ENCODE measurements around the gene NEDD1. TPM values are rescaled to one million over a fixed set of nuclear protein-coding genes. Genes with fewer than 3 reads are reported as not detected.

NEDD1 gene
- total RNA-seq, 1 experiment from 2014 or later: 42.7 TPM

- no peaks in the 10 kb centered on the region for H3K9me3 ChIP-seq (ENCODE audit: low read depth, low read length, poor library complexity, severe bottlenecking)
- intact Hi-C loops (cut with micrococcal nuclease; ENCODE audit: unreplicated experiment): no loop called here
- no peak overlapping the region for H3K27ac ChIP-seq (ENCODE audit: low read depth, low read length, poor library complexity, severe bottlenecking)
- H3K4me3 ChIP-seq (ENCODE audit: low read depth, low read length, poor library complexity, severe bottlenecking): no peak overlapping the region
- no TSS peak for BruUV-seq (replicated peaks)
- ChIA-PET POLR2A (ENCODE audit: low non-redundant PET) (no interaction called here), CTCF (no interaction called here)
- peaks cover 8% of the 10 kb centered on the region for H3K4me1 ChIP-seq (ENCODE audit: insufficient read depth, low read length, poor library complexity, severe bottlenecking)
- peaks cover 5% of the 10 kb centered on the region for H3K36me3 ChIP-seq (ENCODE audit: insufficient read depth, low read length, poor library complexity, severe bottlenecking)
- no peak for TF ChIP-seq EZH2 (IDR thresholded peaks at IDR 0.05; ENCODE audit: borderline replicate concordance, low read depth, low read length, poor library complexity, severe bottlenecking)
- TF ChIP-seq CTCF (conservative IDR thresholded peaks at IDR 0.05; ENCODE audit: low read depth, low read length): no peak
- no peaks in the 10 kb centered on the region for H3K27me3 ChIP-seq (replicated peaks; ENCODE audit: insufficient read depth, low read depth, low read length, poor library complexity)
- no peak for DNase-seq (ENCODE audit: low spot score)
Measured at GRCh38 chr12:96912943-96913342, 5.9 kb downstream of the NEDD1 start.

GRCh38 chr12:96919510-96920210 lies 12.6 kb downstream of the NEDD1 start:
- POLR2A ChIA-PET (ENCODE audit: low non-redundant PET): no interaction called here
- TF ChIP-seq CTCF (conservative IDR thresholded peaks at IDR 0.05; ENCODE audit: low read depth, low read length) (no peak), EZH2 (IDR thresholded peaks at IDR 0.05; ENCODE audit: borderline replicate concordance, low read depth, low read length, poor library complexity, severe bottlenecking) (no peak)
- no peaks in the 10 kb centered on the region for H3K4me1 ChIP-seq (ENCODE audit: insufficient read depth, low read length, poor library complexity, severe bottlenecking)
- no TSS peak for BruUV-seq (replicated peaks)
- no peak overlapping the region for H3K4me3 ChIP-seq (ENCODE audit: low read depth, low read length, poor library complexity, severe bottlenecking)
- H3K27me3 ChIP-seq (replicated peaks; ENCODE audit: insufficient read depth, low read depth, low read length, poor library complexity): no peaks in the 10 kb centered on the region
- peaks cover 13% of the 10 kb centered on the region for H3K36me3 ChIP-seq (ENCODE audit: insufficient read depth, low read length, poor library complexity, severe bottlenecking)
- intact Hi-C loops (cut with micrococcal nuclease; ENCODE audit: unreplicated experiment): no loop called here
- DNase-seq (ENCODE audit: low spot score): no peak
- no peaks in the 10 kb centered on the region for H3K9me3 ChIP-seq (ENCODE audit: low read depth, low read length, poor library complexity, severe bottlenecking)
- no peak overlapping the region for H3K27ac ChIP-seq (ENCODE audit: low read depth, low read length, poor library complexity, severe bottlenecking)
- CTCF ChIA-PET: no interaction called here

DNA sequence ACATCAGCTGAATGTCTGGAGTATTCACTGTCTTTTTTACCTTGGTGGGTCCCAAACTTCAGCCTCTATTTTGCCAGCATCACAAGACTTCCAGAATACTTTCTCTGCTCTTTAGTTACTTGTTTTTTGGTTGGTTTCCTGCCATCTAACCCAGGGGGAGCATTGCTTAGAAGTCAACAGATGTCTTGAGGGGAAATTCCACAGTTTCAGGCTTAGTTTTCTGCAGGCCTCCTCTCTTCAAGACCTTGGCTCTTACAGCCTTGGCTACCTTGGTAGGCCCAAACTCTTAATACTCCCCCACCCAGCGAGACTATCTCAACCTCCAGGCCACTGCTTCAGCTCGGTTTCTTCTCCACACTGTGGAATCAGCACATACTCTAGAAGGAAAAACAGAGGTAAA lies 41.7 kb downstream of the NEDD1 start:
- H3K9me3 ChIP-seq (ENCODE audit: low read depth, low read length, poor library complexity, severe bottlenecking): no peaks in the 10 kb centered on the region
- no TSS peak for BruUV-seq (replicated peaks)
- H3K4me3 ChIP-seq (ENCODE audit: low read depth, low read length, poor library complexity, severe bottlenecking): no peak overlapping the region
- peaks cover 11% of the 10 kb centered on the region for H3K36me3 ChIP-seq (ENCODE audit: insufficient read depth, low read length, poor library complexity, severe bottlenecking)
- no peaks in the 10 kb centered on the region for H3K4me1 ChIP-seq (ENCODE audit: insufficient read depth, low read length, poor library complexity, severe bottlenecking)
- H3K27ac ChIP-seq (ENCODE audit: low read depth, low read length, poor library complexity, severe bottlenecking): no peak overlapping the region
- no peaks in the 10 kb centered on the region for H3K27me3 ChIP-seq (replicated peaks; ENCODE audit: insufficient read depth, low read depth, low read length, poor library complexity)
- ChIA-PET POLR2A (ENCODE audit: low non-redundant PET) (no interaction called here), CTCF (no interaction called here)
- DNase-seq (ENCODE audit: low spot score): no peak
- TF ChIP-seq CTCF (conservative IDR thresholded peaks at IDR 0.05; ENCODE audit: low read depth, low read length): no peak
- no peak for TF ChIP-seq EZH2 (IDR thresholded peaks at IDR 0.05; ENCODE audit: borderline replicate concordance, low read depth, low read length, poor library complexity, severe bottlenecking)
- intact Hi-C loops (cut with micrococcal nuclease; ENCODE audit: unreplicated experiment): no loop called here

All from A673 (cell line).